ENCODE measurements around the gene PNMA8A.

DNA sequence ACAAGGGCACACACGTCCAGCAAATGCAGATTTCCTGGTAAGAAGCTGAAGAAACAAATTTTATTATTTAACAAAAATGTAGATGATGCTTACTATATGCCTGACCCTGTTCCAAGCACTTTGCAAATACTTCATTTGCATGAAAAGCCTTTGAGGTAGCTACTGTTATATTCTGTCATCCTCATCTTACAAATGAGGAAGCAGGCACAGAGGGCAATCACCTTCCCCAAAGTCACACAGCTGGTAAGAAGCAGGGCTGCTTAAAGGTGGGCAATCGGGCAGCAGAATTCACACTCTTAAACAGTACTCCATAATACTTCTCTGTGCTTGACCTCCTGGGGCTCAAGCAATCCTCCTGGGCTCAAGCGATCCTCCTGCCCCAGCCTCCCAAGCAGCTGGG lies 24.4 kb downstream of the PNMA8A start:
- TF ChIP-seq, protein P1, sequence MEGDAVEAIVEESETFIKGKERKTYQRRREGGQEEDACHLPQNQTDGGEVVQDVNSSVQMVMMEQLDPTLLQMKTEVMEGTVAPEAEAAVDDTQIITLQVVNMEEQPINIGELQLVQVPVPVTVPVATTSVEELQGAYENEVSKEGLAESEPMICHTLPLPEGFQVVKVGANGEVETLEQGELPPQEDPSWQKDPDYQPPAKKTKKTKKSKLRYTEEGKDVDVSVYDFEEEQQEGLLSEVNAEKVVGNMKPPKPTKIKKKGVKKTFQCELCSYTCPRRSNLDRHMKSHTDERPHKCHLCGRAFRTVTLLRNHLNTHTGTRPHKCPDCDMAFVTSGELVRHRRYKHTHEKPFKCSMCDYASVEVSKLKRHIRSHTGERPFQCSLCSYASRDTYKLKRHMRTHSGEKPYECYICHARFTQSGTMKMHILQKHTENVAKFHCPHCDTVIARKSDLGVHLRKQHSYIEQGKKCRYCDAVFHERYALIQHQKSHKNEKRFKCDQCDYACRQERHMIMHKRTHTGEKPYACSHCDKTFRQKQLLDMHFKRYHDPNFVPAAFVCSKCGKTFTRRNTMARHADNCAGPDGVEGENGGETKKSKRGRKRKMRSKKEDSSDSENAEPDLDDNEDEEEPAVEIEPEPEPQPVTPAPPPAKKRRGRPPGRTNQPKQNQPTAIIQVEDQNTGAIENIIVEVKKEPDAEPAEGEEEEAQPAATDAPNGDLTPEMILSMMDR (IDR thresholded peaks at IDR 0.05; ENCODE audit: insufficient read depth, low read length): no peak
- TF ChIP-seq SPI1 (IDR thresholded peaks at IDR 0.05; ENCODE audit: borderline replicate concordance, low read depth) (no peak), POLR2AphosphoS5 (IDR thresholded peaks at IDR 0.05; ENCODE audit: low read depth) (no peak), GABPA (IDR thresholded peaks at IDR 0.05; ENCODE audit: low read depth) (no peak)
- TF ChIP-seq, protein P2, sequence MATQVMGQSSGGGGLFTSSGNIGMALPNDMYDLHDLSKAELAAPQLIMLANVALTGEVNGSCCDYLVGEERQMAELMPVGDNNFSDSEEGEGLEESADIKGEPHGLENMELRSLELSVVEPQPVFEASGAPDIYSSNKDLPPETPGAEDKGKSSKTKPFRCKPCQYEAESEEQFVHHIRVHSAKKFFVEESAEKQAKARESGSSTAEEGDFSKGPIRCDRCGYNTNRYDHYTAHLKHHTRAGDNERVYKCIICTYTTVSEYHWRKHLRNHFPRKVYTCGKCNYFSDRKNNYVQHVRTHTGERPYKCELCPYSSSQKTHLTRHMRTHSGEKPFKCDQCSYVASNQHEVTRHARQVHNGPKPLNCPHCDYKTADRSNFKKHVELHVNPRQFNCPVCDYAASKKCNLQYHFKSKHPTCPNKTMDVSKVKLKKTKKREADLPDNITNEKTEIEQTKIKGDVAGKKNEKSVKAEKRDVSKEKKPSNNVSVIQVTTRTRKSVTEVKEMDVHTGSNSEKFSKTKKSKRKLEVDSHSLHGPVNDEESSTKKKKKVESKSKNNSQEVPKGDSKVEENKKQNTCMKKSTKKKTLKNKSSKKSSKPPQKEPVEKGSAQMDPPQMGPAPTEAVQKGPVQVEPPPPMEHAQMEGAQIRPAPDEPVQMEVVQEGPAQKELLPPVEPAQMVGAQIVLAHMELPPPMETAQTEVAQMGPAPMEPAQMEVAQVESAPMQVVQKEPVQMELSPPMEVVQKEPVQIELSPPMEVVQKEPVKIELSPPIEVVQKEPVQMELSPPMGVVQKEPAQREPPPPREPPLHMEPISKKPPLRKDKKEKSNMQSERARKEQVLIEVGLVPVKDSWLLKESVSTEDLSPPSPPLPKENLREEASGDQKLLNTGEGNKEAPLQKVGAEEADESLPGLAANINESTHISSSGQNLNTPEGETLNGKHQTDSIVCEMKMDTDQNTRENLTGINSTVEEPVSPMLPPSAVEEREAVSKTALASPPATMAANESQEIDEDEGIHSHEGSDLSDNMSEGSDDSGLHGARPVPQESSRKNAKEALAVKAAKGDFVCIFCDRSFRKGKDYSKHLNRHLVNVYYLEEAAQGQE (IDR thresholded peaks at IDR 0.05; ENCODE audit: insufficient replicate concordance, low read depth): no peak

All from HL-60 (cell line).